GM11168 (cell line): ENCODE measurements around the gene IFITM1.
"Not testable (repeated sequence)": the region's sequence is repeated elsewhere in the genome, so short reads cannot be mapped to it uniquely, and the experiment has no call there.

Source experiments
- in situ Hi-C: fragments of 300-500 bp; cut with MboI; formaldehyde crosslinking; loops from one replicate; pipeline ENCODE4 v1.12.0; 2022; ENCODE audit warnings: low sequenced_read_pairs; ENCODE audit not compliant: unreplicated experiment

Gene IFITM1

DNA sequence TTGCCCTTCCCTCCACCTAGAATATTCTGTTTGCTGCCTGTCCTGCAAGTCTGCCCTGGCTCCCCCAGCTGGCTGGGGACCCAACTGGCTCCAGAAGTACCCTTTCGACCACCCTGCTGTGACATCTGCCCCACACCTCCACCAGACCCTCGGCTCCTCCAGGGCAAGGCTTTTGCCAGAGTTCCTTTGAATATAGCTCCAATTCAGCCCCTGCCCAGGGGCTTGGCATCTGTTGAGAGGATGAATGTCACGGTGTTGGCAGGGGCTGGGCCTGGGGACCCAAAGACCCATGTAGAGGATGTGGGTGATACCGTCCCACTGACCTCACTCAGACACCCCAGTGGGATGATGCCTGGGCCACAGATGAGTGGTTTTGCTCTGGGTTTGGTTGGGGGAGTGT lies 31.7 kb upstream of the IFITM1 start:
- in situ Hi-C loops: no loop called here

DNA sequence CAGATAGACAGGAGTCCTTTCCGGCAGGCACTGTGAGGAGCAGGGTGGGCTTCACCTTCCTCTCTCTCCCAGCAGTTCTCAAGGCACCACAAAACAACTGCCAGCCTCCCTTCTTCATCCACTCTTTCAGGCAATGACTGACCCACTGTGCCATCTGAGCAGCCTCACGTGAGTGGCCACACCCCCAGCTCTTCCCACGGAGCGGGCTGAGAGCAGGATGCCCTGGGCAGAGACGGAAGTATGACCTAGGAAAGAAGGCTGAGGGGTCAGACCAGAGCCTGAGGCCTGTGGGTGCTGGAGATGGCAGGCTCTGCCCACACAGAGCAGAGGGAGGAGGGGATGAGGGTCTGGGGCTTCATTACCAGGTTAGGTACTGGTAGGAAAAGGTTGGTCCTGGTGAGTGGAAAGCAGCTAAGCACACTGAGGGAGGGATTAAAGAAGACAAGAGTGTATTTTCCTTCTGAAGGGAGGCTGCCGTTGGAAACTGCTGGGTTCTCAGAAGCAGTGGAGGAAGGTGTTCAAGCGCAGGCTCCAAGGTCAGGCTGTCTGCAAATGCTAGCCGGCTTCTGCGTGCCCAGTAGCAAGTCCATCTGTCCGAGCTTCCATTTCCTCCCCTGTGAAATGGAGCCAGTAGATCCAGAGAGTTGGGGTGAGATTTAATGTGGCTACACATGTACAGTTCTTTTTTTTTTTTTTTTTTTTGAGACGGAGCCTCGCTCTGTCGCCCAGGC lies 31.0 kb upstream of the IFITM1 start:
- in situ Hi-C loops: no loop called here

DNA sequence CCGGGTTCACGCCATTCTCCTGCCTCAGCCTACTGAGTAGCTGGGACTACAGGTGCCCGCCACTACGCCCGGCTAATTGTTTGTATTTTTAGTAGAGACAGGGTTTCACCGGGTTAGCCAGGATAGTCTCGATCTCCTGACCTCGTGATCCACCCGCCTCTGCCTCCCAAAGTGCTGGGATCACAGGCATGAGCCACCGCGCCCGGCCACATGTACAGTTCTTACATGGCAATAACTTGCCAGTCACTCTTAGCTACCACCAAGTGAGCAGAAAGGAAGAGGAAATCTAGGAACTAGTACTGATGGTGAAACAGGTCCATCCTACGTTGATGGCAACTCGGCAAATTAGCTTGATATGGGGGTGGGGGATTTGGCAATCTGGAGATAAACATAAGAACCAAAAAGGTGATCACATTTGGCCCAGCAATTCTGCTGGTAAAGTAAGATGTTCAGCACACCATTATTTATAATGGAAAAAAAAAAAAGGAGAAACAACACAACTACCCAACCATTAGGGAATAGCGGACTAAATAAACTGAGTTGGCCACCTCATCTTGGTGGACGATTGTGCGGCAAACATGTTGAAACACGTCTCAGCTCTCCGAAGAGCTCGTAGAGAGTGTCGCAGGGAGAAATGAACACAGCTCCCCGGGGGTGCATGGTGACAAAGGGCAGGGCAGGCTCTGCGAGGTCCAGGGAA lies 30.3 kb upstream of the IFITM1 start:
- in situ Hi-C loops: no loop called here

DNA sequence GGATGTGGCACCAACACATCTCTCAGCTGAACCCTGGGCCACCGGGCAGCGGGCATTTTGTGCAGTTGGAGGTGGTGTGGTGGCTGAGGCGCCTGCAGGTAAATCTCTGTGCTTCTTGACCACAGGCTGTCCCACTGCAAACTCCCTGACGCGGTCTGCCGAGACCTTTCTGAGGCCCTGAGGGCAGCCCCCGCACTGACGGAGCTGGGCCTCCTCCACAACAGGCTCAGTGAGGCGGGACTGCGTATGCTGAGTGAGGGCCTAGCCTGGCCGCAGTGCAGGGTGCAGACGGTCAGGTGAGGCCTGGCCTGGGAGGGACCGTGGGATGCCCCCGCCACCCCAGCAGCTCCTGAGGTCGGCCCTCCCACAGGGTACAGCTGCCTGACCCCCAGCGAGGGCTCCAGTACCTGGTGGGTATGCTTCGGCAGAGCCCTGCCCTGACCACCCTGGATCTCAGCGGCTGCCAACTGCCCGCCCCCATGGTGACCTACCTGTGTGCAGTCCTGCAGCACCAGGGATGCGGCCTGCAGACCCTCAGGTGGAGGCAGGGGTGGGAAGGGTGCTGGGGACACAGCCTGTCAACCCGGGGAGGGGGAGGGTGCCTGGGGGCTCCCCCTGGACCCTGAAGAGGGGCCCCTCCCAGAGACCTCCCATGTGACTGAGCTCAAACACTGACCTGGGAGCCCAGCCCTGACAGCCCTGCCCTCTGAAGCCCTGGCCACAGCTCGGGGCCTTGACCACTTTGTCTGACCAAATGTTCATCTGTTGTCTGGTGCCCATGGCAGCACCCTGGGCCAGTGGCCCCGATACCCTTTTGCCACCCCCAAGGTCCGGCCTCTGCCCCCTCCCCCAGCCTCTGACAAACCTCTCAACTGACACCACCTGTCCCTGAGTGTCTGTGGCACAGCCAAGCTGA lies 29.5 kb upstream of the IFITM1 start:
- in situ Hi-C loops: no loop called here

- in situ Hi-C loops: no loop called here
These were observed 28.6 kb upstream of the IFITM1 start for GRCh38 chr11:285021-285893.

- in situ Hi-C loops: no loop called here
These were observed 28.0 kb upstream of the IFITM1 start for GRCh38 chr11:285894-286220.

- in situ Hi-C loops: not testable (repeated sequence)
These were observed 26.6 kb upstream of the IFITM1 start for GRCh38 chr11:286977-287820.

- in situ Hi-C loops: no loop called here
These were observed 25.9 kb upstream of the IFITM1 start for GRCh38 chr11:287821-288477.

DNA sequence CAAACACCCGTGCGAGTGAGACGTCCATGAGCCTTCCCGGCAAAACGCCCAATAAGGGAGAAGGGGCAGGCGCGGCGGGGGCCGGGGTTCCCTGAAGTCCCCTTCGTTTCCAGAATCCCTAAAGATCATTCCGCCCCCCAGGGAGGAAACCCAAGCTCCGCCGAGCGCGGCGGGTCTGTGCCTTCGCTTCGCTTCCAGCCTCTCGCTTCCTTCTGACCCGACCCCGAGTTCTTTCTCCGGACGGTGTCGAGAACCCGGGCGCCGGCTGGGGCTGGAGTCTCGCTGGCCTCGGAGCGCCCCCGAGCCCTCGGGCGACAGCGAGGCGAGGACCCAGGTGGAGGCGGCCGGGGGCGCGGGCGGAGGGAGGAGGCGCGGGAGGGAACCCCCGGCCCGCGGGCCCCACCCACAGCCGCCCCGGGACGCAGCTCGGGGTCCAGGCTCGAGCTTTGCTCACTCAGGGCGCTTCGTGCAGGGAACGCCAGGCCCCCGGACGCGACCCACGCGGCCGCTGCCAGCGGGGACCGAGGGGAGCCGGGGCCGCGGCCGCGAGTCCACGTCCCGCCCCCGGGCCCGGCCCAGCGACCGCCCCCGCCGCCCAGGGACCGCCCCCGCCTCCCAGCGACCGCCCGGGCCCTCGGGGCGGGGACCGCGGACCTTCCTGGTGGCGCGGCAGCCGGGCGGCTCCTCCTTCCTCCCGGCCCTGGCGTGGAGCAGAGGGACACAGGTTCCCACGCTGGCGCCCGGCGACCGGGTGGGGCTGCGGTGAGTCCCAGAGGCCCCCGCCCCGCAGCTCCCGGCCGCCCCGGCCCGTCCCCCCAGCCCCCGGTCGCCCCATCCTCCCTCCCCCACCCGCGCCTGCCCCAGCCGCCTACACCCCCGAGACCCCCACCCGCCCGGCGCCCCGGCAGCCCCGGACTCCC lies 25.1 kb upstream of the IFITM1 start, which contains the start of gene PGGHG:
Gene PGGHG (plus strand): TSS at position 649 of the 920 bp plus-strand sequence. CDS start 691 bp downstream, outside the sequence.
- in situ Hi-C loops: no loop called here

GRCh38 chr11:289398-289711 lies 24.5 kb upstream of the IFITM1 start:
- in situ Hi-C loops: no loop called here

DNA sequence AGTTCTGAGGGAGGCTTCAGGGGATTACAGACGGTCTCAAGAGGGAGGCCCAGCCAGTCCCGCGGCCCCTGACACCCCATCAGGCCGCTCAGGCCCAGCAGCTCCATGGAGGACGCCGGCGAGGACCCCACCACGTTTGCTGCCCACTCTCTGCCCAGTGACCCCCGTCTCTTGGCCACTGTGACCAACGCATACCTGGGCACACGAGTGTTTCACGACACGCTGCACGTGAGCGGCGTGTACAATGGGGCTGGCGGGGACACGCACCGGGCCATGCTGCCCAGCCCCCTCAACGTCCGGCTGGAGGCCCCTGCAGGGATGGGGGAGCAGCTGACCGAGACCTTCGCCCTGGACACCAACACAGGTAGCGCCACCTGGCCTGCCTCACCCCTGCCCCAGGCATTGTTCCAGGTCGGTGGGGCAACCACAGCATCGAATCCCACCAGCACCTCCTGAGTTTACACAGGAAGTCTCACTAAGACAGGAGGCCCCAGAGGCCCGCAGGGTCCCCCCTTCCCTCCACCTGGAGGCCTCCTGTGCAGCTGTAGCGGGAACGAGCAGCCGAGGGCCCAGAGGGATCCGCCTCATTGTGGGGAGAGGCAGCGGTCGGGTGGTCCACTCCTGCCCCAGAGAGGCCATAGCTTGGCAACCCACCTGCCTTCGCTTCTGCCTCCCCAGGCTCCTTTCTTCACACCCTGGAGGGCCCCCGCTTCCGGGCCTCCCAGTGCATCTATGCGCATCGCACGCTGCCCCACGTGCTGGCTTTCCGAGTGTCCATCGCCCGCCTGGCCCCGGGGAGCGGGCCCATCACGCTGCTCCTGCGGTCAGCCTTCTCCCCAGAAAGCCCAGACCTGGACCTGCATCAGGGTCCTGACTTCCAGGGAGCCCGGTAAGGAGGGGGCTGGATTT lies 23.9 kb upstream of the IFITM1 start:
- in situ Hi-C loops: no loop called here

- in situ Hi-C loops: no loop called here
These were observed 23.1 kb upstream of the IFITM1 start for GRCh38 chr11:290621-291231.

- in situ Hi-C loops: no loop called here
These were observed 22.3 kb upstream of the IFITM1 start for GRCh38 chr11:291281-292210.

GRCh38 chr11:292211-293121 lies 21.4 kb upstream of the IFITM1 start:
- in situ Hi-C loops: no loop called here
